ENCODE measurements around the gene TASOR2. TPM values are rescaled to one million over a fixed set of nuclear protein-coding genes. Genes with fewer than 3 reads are reported as not detected.

Gene TASOR2
- total and polyA plus RNA-seq, 9 of the 15 experiments (the other 6 are each of a cell fraction or from before 2014, with no cell fraction given), result 12.7 to 75.3 (median 52.3) TPM

DNA sequence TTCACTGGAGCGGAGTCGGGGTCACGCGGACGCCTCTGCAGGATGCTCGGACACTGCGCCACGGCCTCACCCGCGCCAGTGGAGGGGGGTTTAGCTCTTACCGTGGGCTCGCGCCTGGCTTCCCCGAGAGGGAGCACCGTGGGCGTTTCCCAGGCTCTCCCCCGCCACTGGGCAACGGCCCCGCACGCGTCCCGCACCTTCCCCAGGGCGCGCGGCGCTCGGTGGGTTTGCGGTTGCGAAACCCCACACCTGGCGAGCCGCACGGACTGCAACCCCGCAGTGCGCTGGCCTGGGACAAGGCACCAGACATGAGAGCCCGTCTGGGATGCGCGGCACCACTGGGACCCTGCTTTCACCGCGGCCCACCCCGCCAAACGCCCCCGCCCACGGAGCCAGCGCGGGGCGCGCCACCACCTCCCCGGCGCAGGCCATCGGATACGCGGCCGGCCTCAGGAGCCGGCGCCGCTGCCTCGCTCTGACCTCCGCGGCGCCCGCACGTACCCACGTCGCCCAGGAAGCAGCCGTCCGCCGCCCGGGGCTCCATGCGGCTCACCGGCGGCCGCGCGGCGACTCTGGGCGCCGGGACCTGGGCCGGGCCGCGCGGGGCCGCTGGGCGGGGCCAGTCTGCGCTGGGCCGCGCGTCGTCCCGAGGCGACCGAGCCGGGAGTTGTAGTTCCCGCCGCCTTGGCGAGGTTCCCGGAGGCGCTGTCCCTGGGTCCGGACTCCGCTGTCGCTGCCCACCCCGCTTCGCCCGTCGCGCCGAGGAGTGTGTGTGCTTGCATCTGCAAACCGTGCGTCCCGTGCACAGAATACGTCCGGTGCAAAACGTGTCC is 18.4 kb upstream of the TASOR2 start, which contains the start of gene ASB13 (continued):
- TF ChIP-seq SOX6 (IDR thresholded peaks at IDR 0.05) (no peak), POLR2A (conservative IDR thresholded peaks at IDR 0.05) (no peak), ZNF384 (IDR thresholded peaks at IDR 0.05; ENCODE audit: low read depth, low read length) (no peak), NELFE (IDR thresholded peaks at IDR 0.05; ENCODE audit: insufficient read depth, insufficient read length) (no peak), ERF (CRISPR knock-in tag; IDR thresholded peaks at IDR 0.05) (0 out of 2 replicates have a peak, but pooled peaks have one; percentile 59), NFE2 (IDR thresholded peaks at IDR 0.05; ENCODE audit: low read depth) (no peak), DMBX1 (CRISPR knock-in tag; IDR thresholded peaks at IDR 0.05; ENCODE audit: borderline replicate concordance) (no peak), BDP1 (IDR thresholded peaks at IDR 0.05; ENCODE audit: insufficient read depth, insufficient read length) (no peak), ZSCAN32 (CRISPR knock-in tag; IDR thresholded peaks at IDR 0.05) (no peak), SMAD2 (IDR thresholded peaks at IDR 0.05; ENCODE audit: low read depth, low read length) (no peak), ASH1L (IDR thresholded peaks at IDR 0.05; ENCODE audit: borderline replicate concordance, low read depth, partially characterized antibody) (no peak), MAFK (IDR thresholded peaks at IDR 0.05; ENCODE audit: low read length) (no peak), COPS2 (conservative IDR thresholded peaks at IDR 0.05) (no peak), ZBTB7A (IDR thresholded peaks at IDR 0.05; ENCODE audit: borderline replicate concordance, control insufficient read depth, low read depth, low read length) (no peak; the same call in 1 of the 2 replicates), HEY1 (CRISPR knock-in tag; IDR thresholded peaks at IDR 0.05; ENCODE audit: borderline replicate concordance) (no peak), CREM (IDR thresholded peaks at IDR 0.05; ENCODE audit: low read depth) (peak; percentile 96), NFIC (IDR thresholded peaks at IDR 0.05) (peak; percentile 85)
- TF ChIP-seq, protein P1, sequence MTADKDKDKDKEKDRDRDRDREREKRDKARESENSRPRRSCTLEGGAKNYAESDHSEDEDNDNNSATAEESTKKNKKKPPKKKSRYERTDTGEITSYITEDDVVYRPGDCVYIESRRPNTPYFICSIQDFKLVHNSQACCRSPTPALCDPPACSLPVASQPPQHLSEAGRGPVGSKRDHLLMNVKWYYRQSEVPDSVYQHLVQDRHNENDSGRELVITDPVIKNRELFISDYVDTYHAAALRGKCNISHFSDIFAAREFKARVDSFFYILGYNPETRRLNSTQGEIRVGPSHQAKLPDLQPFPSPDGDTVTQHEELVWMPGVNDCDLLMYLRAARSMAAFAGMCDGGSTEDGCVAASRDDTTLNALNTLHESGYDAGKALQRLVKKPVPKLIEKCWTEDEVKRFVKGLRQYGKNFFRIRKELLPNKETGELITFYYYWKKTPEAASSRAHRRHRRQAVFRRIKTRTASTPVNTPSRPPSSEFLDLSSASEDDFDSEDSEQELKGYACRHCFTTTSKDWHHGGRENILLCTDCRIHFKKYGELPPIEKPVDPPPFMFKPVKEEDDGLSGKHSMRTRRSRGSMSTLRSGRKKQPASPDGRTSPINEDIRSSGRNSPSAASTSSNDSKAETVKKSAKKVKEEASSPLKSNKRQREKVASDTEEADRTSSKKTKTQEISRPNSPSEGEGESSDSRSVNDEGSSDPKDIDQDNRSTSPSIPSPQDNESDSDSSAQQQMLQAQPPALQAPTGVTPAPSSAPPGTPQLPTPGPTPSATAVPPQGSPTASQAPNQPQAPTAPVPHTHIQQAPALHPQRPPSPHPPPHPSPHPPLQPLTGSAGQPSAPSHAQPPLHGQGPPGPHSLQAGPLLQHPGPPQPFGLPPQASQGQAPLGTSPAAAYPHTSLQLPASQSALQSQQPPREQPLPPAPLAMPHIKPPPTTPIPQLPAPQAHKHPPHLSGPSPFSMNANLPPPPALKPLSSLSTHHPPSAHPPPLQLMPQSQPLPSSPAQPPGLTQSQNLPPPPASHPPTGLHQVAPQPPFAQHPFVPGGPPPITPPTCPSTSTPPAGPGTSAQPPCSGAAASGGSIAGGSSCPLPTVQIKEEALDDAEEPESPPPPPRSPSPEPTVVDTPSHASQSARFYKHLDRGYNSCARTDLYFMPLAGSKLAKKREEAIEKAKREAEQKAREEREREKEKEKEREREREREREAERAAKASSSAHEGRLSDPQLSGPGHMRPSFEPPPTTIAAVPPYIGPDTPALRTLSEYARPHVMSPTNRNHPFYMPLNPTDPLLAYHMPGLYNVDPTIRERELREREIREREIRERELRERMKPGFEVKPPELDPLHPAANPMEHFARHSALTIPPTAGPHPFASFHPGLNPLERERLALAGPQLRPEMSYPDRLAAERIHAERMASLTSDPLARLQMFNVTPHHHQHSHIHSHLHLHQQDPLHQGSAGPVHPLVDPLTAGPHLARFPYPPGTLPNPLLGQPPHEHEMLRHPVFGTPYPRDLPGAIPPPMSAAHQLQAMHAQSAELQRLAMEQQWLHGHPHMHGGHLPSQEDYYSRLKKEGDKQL (CRISPR knock-in tag; IDR thresholded peaks at IDR 0.05; ENCODE audit: borderline replicate concordance), result no peak
- TF ChIP-seq, protein P2, sequence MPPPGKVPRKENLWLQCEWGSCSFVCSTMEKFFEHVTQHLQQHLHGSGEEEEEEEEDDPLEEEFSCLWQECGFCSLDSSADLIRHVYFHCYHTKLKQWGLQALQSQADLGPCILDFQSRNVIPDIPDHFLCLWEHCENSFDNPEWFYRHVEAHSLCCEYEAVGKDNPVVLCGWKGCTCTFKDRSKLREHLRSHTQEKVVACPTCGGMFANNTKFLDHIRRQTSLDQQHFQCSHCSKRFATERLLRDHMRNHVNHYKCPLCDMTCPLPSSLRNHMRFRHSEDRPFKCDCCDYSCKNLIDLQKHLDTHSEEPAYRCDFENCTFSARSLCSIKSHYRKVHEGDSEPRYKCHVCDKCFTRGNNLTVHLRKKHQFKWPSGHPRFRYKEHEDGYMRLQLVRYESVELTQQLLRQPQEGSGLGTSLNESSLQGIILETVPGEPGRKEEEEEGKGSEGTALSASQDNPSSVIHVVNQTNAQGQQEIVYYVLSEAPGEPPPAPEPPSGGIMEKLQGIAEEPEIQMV (tag; conservative IDR thresholded peaks at IDR 0.05; ENCODE audit: low read depth), result no peak
- TF ChIP-seq, protein P3, sequence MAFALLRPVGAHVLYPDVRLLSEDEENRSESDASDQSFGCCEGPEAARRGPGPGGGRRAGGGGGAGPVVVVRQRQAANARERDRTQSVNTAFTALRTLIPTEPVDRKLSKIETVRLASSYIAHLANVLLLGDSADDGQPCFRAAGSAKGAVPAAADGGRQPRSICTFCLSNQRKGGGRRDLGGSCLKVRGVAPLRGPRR (CRISPR knock-in tag; IDR thresholded peaks at IDR 0.05), result no peak
- TF ChIP-seq, protein P4, sequence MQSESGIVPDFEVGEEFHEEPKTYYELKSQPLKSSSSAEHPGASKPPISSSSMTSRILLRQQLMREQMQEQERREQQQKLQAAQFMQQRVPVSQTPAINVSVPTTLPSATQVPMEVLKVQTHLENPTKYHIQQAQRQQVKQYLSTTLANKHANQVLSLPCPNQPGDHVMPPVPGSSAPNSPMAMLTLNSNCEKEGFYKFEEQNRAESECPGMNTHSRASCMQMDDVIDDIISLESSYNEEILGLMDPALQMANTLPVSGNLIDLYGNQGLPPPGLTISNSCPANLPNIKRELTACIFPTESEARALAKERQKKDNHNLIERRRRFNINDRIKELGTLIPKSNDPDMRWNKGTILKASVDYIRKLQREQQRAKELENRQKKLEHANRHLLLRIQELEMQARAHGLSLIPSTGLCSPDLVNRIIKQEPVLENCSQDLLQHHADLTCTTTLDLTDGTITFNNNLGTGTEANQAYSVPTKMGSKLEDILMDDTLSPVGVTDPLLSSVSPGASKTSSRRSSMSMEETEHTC (IDR thresholded peaks at IDR 0.05), result no peak

Data from K562 (cell line).